ENCODE measurements around the gene PODNL1.

Gene PODNL1

GRCh38 chr19:13887517-13887916 is 50.7 kb downstream of the PODNL1 start:
- no peak for DNase-seq

- DNase-seq, result no peak
Observed at GRCh38 chr19:13887018-13887436, 51.2 kb downstream of the PODNL1 start.

DNA sequence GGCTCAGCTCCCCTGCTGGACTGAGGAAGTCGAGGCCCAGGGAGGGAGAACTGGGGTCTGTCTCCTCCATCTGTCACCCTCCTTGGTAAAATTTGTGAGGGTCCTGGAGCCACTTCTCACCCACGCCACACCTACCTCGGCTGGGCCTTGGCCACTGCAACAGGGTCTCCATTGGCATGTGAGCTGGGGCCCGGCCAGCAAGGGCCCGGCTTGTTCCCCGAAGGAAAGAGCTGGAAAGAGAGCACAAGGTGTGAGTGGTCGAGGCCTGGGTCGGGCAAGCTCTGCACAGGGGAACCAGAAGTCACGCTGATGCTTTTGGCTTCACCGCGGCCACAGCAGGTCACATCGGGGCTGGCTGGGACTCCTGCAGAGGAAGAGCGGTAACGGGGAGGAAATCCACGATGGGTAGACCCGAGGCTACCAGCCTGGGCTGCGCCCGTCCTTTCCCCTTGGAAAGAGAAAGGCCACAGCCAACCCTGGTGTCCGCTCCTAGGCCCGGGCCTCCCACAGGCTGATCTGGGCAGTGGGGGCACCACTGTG is 52.3 kb downstream of the PODNL1 start:
- DNase-seq, result no peak

- no peak for DNase-seq
Observed at GRCh38 chr19:13884726-13885591, 53.3 kb downstream of the PODNL1 start.

GRCh38 chr19:13883516-13884064 is 54.6 kb downstream of the PODNL1 start:
- no peak for DNase-seq

- no peak for DNase-seq
Observed at GRCh38 chr19:13882836-13883235, 55.4 kb downstream of the PODNL1 start.

- DNase-seq, result no peak
Observed at GRCh38 chr19:13882419-13882795, 55.8 kb downstream of the PODNL1 start.

- DNase-seq, result no peak
Observed at GRCh38 chr19:13881692-13882418, 56.4 kb downstream of the PODNL1 start.

DNA sequence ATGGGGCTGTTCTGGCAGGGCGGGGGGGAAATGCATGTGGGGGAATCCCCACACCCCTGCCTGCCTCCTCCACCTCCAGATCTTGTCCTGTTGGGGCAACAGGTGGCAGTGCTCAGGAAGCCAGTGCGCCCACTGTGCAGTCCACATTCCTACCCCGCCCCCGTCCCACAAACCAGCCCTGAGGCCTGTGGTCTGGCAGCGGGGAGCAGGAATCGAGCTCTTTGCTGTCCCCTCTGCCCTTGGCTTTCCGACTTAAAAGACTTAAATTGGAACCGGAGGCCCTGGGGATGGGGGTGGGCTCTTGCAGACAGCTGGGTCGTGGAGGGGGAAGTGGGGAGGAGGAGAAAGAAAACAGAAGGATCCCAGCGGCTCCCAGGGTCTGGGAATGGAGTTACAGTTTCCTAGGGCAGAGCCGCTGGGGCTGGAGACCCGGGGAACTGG is 56.9 kb downstream of the PODNL1 start:
- no peak for DNase-seq
